Stimulated activated CD8-positive, alpha-beta memory T cell treated with anti-CD3 and anti-CD28 coated beads, Interleukin-4, amount 100 ng/mL, for 24 hours (primary cell): Measurements from ENCODE around the gene KRTAP12-4.
"Not testable (repeated sequence)": the region's sequence is repeated elsewhere in the genome, so short reads cannot be mapped to it uniquely, and the experiment has no call there.

ENCODE experiments used
- DNase-seq: peaks from one replicate; pipeline ENCODE4 v3.0.0-alpha.2; 2020; ENCODE audit warnings: low read depth

The KRTAP12-4 gene

GRCh38 chr21:44654576-44655175 is at the start of gene KRTAP12-4:
Gene KRTAP12-4, minus strand, starts transcription at chr21:44654659. Its CDS starts 45 bp downstream, at chr21:44654614.
- no peak for DNase-seq

GRCh38 chr21:44703731-44704635 is 49.5 kb upstream of the KRTAP12-4 start:
- no peak for DNase-seq

- DNase-seq: no peak
Measured at GRCh38 chr21:44702973-44703730, 48.7 kb upstream of the KRTAP12-4 start.

- DNase-seq: no peak
Measured at GRCh38 chr21:44702111-44702972, 47.9 kb upstream of the KRTAP12-4 start.

- DNase-seq: no peak
Measured at GRCh38 chr21:44701541-44701940, 47.1 kb upstream of the KRTAP12-4 start.

GRCh38 chr21:44701023-44701400 is 46.6 kb upstream of the KRTAP12-4 start:
- no peak for DNase-seq

- no peak for DNase-seq
Measured at GRCh38 chr21:44700101-44701022, 45.9 kb upstream of the KRTAP12-4 start.

GRCh38 chr21:44699502-44700001 is 45.1 kb upstream of the KRTAP12-4 start:
- no peak for DNase-seq

GRCh38 chr21:44697811-44698734 is 43.6 kb upstream of the KRTAP12-4 start:
- DNase-seq: no peak

- DNase-seq: not testable (repeated sequence)
Measured at GRCh38 chr21:44697172-44697810, 42.8 kb upstream of the KRTAP12-4 start, which contains the start of gene KRTAP10-12. Gene KRTAP10-12, plus strand, starts transcription at chr21:44697172. Its CDS starts 30 bp downstream, at chr21:44697202.

GRCh38 chr21:44696572-44696971 is 42.1 kb upstream of the KRTAP12-4 start:
- DNase-seq: no peak

- DNase-seq: no peak
Measured at GRCh38 chr21:44695641-44696040, 41.2 kb upstream of the KRTAP12-4 start.

- no peak for DNase-seq
Measured at GRCh38 chr21:44695184-44695583, 40.7 kb upstream of the KRTAP12-4 start.

- DNase-seq: no peak
Measured at GRCh38 chr21:44694776-44695175, 40.3 kb upstream of the KRTAP12-4 start.

GRCh38 chr21:44692798-44693512 is 38.5 kb upstream of the KRTAP12-4 start:
- no peak for DNase-seq

- no peak for DNase-seq
Measured at GRCh38 chr21:44691686-44692085, 37.2 kb upstream of the KRTAP12-4 start.

GRCh38 chr21:44689740-44690139 is 35.3 kb upstream of the KRTAP12-4 start:
- DNase-seq: not testable (repeated sequence)

GRCh38 chr21:44687671-44688070 is 33.2 kb upstream of the KRTAP12-4 start:
- no peak for DNase-seq
